Left forelimb (tissue), 1 donor: ENCODE results near the gene MED22.
"Not testable (repeated sequence)": the region's sequence is repeated elsewhere in the genome, so short reads cannot be mapped to it uniquely, and the experiment has no call there.

Source experiments
- DNase-seq: peaks from one replicate; pipeline ENCODE4 v3.0.0-alpha.2; 2018; ENCODE audit warnings: low spot score

The MED22 gene

GRCh38 chr9:133334888-133335287, 13.0 kb downstream of the MED22 start:
- DNase-seq = not testable (repeated sequence)

GRCh38 chr9:133334161-133334560, 13.8 kb downstream of the MED22 start:
- DNase-seq = no peak

GRCh38 chr9:133333566-133333965, 14.4 kb downstream of the MED22 start:
- no peak for DNase-seq

GRCh38 chr9:133333011-133333410, 14.9 kb downstream of the MED22 start:
- DNase-seq = no peak

GRCh38 chr9:133332381-133332730, 15.6 kb downstream of the MED22 start:
- no peak for DNase-seq

- DNase-seq = no peak
Measured at GRCh38 chr9:133331641-133332380, 16.1 kb downstream of the MED22 start.

- no peak for DNase-seq
Measured at GRCh38 chr9:133331221-133331620, 16.7 kb downstream of the MED22 start.

- not testable (repeated sequence) for DNase-seq
Measured at GRCh38 chr9:133329306-133330156, 18.4 kb downstream of the MED22 start.

GRCh38 chr9:133327834-133328484, 20.0 kb downstream of the MED22 start:
- DNase-seq = no peak

GRCh38 chr9:133327021-133327420, 20.9 kb downstream of the MED22 start:
- not testable (repeated sequence) for DNase-seq

- DNase-seq = no peak
Measured at GRCh38 chr9:133323991-133324703, 23.8 kb downstream of the MED22 start.

- DNase-seq = no peak
Measured at GRCh38 chr9:133323211-133323610, 24.7 kb downstream of the MED22 start.

GRCh38 chr9:133322701-133323100, 25.2 kb downstream of the MED22 start:
- DNase-seq = no peak

- no peak for DNase-seq
Measured at GRCh38 chr9:133321411-133321935, 26.5 kb downstream of the MED22 start.

GRCh38 chr9:133320421-133320881, 27.5 kb downstream of the MED22 start:
- DNase-seq = no peak

- not testable (repeated sequence) for DNase-seq
Measured at GRCh38 chr9:133317551-133317950, 30.4 kb downstream of the MED22 start.

GRCh38 chr9:133315997-133316396, 31.9 kb downstream of the MED22 start:
- DNase-seq = no peak

GRCh38 chr9:133309608-133310007, 38.3 kb downstream of the MED22 start:
- no peak for DNase-seq

- no peak for DNase-seq
Measured at GRCh38 chr9:133307301-133307700, 40.6 kb downstream of the MED22 start.

GRCh38 chr9:133306242-133307204, 41.4 kb downstream of the MED22 start:
- no peak for DNase-seq

- DNase-seq = no peak
Measured at GRCh38 chr9:133305731-133306130, 42.2 kb downstream of the MED22 start.
